22Rv1 (cell line): ENCODE data around the gene ITFG2.

Experiments
- H3K27ac ChIP-seq: fragments of 450-650 bp; 2 replicates; pipeline ENCODE4 v1.5.1; 2017
- ZFX ChIP-seq: fragments of 450-650 bp; IDR thresholded peaks from 2 replicates; pipeline ENCODE4 v1.6.1; 2017; ENCODE audit warnings: antibody characterized with exemption, borderline replicate concordance
- TF ChIP-seq, protein P1 (sequence below): fragments of 450-650 bp; IDR thresholded peaks from 2 replicates; pipeline ENCODE4 v1.5.1; 2017; ENCODE audit warnings: mild to moderate bottlenecking

Gene ITFG2

DNA sequence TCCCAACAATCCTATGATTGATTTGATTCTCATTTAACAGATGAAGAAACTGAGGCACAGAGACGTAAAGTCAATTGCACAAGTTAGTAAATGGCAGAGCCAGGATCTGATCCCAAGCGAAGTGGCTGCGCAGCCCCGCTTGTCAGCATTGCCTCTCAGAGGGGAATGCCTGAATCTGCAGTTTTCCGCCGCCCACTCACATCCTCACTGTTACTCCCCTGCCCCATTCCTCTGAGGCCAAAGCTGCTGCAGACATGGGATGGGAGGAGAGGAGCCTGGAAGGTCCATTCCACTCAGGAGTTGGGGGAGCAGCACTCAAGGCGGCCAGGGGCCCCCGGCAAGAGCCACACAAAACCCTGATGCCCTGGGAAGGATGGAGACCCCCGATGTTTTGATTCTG is 21.3 kb downstream of the ITFG2 start:
- no peak for TF ChIP-seq ZFX
- TF ChIP-seq, protein P1, sequence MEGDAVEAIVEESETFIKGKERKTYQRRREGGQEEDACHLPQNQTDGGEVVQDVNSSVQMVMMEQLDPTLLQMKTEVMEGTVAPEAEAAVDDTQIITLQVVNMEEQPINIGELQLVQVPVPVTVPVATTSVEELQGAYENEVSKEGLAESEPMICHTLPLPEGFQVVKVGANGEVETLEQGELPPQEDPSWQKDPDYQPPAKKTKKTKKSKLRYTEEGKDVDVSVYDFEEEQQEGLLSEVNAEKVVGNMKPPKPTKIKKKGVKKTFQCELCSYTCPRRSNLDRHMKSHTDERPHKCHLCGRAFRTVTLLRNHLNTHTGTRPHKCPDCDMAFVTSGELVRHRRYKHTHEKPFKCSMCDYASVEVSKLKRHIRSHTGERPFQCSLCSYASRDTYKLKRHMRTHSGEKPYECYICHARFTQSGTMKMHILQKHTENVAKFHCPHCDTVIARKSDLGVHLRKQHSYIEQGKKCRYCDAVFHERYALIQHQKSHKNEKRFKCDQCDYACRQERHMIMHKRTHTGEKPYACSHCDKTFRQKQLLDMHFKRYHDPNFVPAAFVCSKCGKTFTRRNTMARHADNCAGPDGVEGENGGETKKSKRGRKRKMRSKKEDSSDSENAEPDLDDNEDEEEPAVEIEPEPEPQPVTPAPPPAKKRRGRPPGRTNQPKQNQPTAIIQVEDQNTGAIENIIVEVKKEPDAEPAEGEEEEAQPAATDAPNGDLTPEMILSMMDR: no peak
- H3K27ac ChIP-seq: no peak overlapping the region

DNA sequence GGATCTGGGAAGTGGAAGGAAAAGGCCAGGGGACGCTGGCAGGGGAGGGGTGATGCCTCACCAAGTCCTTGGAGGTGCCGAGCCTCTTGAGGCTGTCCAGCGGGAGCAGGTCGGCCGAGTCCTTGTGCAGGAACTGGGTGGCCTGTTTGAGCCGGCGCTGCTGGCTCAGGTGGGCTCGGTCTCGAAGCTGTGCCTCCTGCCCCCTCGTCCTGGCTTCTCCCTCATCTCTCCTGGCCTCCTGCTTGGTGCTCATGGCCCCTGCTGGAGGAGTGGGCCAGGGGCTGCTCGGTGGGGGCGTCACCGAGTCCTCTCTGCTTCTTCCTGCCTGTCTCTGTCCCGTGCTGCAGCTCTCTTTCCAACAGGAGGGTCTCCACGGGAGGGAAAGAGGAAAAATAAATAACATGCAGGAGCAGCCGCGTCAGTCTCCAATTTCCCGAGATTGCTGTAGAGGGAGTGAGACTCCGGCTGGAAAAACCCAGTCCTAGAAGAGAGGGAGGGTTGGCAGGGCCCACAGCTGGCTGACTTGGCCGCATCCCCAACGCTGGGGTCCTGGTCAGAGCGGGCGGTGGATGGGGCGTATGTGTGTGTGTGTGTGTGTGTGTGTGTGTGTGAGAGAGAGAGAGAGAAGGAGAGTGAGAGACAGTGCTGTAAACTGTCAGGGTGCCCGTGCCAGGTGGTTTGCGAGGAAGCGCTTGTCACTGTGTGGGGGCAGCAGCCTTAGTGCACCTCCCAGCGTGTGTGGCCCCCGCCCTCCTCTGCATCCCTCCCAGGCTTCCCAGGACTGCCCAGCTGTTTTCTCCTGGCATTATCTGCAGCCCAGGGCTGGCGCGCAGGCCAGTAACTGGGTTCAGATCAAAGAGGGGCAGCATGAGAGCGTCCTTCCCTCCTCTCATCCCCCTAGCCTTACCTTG is 22.4 kb downstream of the ITFG2 start, which contains the start of gene NRIP2:
Gene NRIP2 (minus strand): TSS at position 455 of the 911 bp plus-strand sequence. CDS start 52 bp downstream, at position 403.
- TF ChIP-seq, protein P1: no peak
- TF ChIP-seq ZFX: no peak

DNA sequence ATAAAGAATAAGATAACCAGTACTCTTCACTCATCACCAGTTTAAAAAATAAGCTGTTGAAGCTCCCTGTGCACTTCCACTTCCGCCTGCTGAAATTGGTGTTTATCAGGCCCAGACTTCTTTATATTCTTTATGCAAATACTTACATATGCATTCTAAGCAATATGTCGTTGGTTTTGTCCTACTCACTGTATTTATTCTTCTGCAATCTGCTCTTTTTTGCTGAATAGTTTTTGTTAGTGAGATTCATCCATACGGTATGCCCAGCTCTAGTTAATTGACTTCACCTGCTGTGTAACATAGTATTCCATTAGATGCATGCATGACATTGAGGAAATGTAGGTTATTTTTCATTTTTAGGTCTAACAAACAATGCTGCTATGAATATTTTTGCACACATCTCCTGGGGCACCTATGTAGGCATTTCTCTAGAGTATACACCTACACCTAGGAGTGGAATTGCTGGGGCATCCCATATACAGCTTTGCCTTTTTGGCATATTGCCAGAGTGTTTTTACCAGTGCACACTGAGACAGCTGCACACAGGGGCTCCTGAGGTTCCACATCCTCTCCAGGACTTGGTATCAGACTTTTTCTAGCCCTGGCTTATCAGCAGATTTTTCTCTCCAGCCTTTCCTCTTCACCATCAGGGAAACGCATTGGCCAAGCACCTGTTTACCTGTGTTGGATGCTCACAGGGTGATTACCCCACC is 23.4 kb downstream of the ITFG2 start:
- TF ChIP-seq ZFX: no peak
- TF ChIP-seq, protein P1: no peak
- no peak overlapping the region for H3K27ac ChIP-seq

More for the DNA sequence above, 22.4 kb downstream of the ITFG2 start, which contains the start of gene NRIP2:
- H3K27ac ChIP-seq: no peak within 1 kb of the TSS

DNA sequence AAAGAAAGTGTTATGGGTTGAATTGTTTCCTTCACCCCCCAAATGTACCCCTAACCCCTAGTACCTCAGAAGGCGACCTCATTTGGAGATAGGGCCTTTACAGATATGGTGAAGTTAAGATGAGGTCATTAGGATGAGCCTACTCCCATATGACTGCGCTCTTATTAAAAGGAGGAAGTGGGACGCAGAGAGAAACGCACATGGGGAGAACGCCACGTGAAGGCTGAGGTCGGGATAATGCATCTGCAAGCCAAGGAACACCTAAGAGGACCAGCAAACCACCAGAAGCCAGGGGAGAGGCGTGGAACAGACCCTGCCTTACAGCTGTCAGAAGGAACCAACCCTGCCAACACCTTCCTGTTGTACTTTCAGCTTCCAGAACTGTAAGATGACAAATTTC is 24.1 kb downstream of the ITFG2 start:
- no peak for TF ChIP-seq ZFX
- TF ChIP-seq, protein P1: no peak

DNA sequence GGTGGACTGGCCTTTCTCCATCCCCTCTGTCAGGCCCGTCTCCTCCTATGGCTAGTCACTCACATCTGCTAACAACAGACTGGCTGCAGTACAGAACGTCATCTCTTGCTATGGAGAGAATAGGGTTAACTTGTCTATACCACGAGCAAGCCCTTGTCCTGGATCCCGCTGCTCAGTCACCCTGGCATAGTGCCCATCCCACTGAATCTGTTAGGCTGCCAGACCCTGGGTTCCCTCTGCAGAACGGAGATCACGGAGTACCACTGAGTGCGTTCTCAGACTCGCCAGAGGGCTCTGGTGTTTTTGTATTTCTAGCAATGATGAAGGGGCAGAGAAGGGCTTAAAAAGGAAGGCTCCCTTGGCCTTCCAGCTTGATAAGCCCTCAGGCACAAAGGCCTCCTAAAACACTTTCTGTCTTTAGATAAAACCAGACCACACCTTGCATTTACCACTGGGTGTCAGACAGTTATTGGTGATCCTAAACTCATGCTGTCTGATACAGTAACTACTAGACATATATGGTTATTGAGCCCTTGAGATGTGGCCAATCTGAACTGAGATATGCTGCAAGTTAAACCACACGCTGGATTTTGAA is 28.7 kb downstream of the ITFG2 start:
- H3K27ac ChIP-seq: no peak overlapping the region
- TF ChIP-seq, protein P1: no peak
- no peak for TF ChIP-seq ZFX

More for the DNA sequence above, 24.1 kb downstream of the ITFG2 start:
- H3K27ac ChIP-seq: no peak overlapping the region

DNA sequence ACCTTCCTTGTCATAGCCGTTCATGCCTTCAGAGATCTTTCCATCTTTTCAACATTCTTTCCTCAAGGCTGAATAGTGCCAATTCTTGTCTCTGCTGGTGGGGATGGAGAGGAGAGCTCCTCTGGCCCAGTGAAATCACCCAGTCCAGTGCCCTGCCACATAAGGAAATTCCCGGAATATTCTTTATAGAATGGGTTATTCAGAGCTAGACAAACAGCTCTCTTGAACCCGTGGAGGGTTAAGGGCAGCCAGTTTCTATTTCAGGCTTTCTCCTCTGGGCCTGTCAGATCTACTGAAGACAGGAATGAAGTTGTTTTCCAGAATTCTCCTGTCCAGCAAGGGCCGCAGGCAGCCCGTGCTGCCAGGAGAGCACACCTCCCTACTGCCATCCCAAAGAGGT is 30.5 kb downstream of the ITFG2 start:
- no peak for TF ChIP-seq ZFX
- TF ChIP-seq, protein P1: no peak
- no peak overlapping the region for H3K27ac ChIP-seq
